Stimulated activated CD4-positive, alpha-beta T cell treated with anti-CD3 and anti-CD28 coated beads, TNF-alpha, amount 100 ng/mL, for 48 hours (primary cell): ENCODE measurements around the gene EPN3.

Experiments used
- DNase-seq, 3 donors: peaks; one replicate each; pipeline ENCODE4 v3.0.0-alpha.2; 2020; ENCODE audit warnings: low read depth in 3 of 3

Gene EPN3

DNA sequence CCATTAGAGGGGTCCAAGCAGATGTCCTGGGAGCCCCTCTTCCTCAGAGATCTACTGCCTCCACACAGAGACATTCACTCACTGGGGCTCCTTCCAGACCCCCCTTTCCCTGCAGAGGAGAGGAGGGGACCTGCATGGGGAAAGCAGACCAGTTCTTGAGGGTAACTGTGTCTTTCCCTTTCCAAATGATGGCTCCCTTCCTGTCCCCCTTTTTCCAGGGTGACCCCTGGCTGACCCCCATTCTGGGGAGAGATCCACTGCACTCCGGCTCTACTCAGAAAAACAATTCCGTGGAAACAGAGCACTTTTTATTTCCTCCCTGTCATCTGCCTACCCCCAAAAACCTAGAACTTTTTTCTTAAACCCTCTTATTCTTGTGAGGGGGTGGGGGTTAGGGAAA lies 34.4 kb downstream of the EPN3 start:
- no peak for DNase-seq

DNA sequence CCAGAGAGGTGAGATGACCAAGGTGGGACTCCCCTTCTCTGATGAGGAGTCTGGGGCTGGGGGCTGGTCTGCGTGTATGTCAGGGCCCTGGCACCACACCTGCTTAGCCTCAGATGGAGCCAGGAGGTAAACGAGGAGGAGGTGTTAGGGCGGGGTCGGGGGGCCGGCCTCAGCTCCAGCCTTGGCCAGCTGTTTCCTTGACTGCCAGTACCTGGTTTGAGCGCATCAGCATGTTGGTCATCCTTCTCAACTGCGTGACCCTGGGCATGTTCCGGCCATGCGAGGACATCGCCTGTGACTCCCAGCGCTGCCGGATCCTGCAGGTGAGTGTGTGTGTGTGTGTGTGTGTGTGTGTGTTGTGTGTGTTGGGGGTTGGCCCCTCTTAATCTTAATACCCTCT lies 36.1 kb downstream of the EPN3 start:
- DNase-seq = no peak

DNA sequence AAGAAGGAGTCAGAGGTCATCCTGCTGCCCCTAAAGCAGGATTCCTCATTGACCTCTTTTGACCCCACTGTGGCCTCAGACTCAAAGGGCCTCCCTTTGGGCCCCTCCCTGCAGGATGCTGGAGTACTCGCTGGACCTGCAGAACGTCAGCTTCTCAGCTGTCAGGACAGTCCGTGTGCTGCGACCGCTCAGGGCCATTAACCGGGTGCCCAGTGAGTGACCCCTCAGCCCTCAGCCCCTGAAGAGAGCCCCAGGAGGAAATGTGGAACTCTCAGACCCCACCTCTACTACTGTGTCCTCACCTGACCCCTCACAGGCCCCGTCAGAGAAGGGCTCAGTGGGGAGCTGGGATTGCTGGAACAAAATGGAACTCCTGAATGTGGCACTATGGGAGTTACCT lies 37.1 kb downstream of the EPN3 start:
- no peak for DNase-seq

GRCh38 chr17:50570032-50570431 lies 37.5 kb downstream of the EPN3 start:
- DNase-seq = no peak

DNA sequence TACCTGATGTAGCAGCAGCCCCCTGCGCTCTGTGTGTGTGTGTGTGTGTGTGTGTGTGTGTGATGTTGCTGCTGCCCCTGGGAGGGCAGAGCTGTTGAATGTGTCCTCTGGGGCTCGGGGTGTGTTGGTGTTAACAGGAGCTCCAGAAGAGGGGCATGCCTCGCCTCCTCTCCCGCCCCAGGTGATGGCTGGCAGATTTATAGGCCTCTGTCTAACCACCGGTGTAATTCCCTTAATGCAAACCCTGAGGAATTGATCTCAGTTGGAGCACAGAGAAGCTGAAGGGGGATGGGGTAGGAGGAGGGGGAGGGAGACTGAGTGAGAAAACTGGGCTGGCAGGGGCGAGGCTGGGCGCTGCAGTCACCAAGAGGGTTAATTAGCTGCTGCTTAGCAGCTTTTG lies 38.0 kb downstream of the EPN3 start:
- DNase-seq = no peak

- no peak for DNase-seq
Measured at GRCh38 chr17:50571681-50572080, 39.1 kb downstream of the EPN3 start.

- no peak for DNase-seq
Measured at GRCh38 chr17:50572541-50572940, 40.0 kb downstream of the EPN3 start.

DNA sequence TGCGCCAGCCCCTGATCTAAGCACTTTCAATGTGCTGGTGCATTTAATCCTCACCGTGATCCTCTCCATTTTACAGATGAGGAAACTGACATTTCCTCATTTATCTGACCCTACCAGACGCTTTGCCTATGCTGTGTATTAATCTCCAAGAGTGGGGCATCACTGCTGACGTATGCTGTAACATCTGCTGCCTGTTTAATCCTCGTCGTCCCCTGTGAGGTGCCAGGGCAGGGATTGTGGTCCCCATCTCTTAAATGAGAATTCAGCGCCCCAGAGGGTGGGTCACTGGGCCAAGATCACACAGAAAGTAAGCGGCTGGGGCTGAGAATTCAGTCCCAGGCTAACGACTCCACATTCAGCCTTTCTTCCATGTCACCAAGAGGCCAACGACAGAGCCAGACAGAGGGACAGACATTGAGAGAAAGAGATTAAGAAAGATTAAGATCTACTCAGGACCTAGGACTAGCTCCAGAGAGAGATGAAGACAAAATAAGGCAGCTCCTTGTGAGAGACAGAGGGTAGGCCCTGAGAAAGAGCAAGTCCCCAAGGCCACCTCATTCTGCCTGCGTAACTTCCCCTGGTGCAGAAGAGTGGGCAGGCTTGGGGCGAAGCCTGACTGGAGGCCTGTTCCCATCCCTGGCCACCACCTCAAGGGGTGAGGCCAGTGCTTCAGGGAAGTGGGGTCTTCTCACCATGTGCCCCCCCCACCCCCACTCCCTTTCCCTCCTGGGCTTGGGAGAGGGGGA lies 41.5 kb downstream of the EPN3 start:
- DNase-seq = no peak

- no peak for DNase-seq
Measured at GRCh38 chr17:50575581-50576210, 43.2 kb downstream of the EPN3 start.

GRCh38 chr17:50576864-50577263 lies 44.3 kb downstream of the EPN3 start:
- no peak for DNase-seq

DNA sequence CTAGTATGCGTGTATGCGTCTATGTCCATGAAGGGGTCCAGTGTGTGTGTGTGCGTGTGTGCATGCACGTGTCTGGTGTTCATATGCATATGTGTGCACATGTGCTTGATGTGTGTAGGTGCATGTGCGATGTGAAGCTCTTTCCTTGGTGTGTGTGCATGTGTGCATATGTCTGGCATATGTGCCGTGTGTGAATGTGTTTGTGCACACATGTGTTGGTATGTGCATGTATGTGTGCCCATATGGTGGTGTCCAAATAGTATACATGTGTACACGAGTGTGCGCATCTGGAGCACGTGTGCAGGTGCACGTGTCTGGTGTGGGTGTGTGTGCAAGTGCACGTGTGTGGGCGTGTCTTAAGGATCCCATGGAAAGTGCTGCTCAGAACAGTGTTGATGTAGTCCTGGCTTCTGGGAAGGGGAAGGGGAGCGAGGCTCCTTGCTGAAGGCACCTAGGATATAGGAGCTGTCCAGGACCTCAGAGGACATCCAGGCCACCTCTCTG lies 45.0 kb downstream of the EPN3 start:
- no peak for DNase-seq

DNA sequence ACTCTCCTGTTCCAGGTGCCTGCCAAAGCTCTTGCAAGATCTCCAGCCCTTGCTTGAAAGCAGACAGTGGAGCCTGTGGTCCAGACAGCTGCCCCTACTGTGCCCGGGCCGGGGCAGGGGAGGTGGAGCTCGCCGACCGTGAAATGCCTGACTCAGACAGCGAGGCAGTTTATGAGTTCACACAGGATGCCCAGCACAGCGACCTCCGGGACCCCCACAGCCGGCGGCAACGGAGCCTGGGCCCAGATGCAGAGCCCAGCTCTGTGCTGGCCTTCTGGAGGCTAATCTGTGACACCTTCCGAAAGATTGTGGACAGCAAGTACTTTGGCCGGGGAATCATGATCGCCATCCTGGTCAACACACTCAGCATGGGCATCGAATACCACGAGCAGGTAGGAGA lies 45.6 kb downstream of the EPN3 start:
- no peak for DNase-seq

DNA sequence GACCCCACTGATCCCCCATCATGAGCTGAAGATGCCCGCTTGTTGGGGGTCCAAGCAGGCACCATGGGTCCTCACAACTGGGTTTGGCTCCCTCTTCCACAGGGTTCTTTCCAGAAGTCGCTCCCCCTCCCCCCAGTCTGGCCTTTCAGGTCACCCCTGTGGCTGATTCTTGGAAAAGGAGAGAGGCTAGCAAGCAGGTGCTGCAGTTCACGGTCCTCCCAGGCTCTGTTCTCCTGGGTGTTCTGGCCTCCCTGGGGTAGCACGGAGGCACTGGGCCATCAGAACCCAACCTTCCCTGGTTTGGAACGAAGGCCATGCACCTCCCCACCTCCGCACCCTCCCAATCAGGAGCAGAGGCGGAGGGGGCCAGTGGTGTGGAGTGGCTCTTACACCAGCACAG lies 46.9 kb downstream of the EPN3 start:
- DNase-seq = no peak

GRCh38 chr17:50580646-50581045 lies 48.1 kb downstream of the EPN3 start:
- no peak for DNase-seq

GRCh38 chr17:50581316-50581715 lies 48.8 kb downstream of the EPN3 start:
- no peak for DNase-seq

GRCh38 chr17:50582741-50583140 lies 50.2 kb downstream of the EPN3 start:
- DNase-seq = no peak

- DNase-seq = no peak
Measured at GRCh38 chr17:50583641-50584040, 51.1 kb downstream of the EPN3 start.

GRCh38 chr17:50584116-50584515 lies 51.6 kb downstream of the EPN3 start:
- no peak for DNase-seq

DNA sequence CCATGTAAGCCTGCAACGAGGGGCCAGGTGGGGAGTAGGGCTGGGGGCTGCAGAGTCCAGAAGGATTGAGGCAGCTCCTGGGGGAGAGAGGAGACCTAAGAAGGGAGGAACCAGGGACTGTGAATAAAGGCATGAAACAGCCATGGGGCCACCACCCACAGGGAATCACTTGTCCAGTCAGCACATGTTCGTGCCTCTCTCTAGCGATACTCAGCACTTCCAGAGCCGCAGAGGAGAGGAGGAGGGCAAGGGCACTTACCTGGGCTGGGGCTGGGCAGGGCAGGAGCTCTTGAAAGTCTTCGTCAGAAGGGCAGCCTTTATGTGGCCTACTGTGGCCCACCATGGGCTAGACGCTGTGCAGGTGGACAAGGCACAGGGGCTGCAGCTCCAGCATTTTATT lies 52.2 kb downstream of the EPN3 start:
- DNase-seq = no peak

DNA sequence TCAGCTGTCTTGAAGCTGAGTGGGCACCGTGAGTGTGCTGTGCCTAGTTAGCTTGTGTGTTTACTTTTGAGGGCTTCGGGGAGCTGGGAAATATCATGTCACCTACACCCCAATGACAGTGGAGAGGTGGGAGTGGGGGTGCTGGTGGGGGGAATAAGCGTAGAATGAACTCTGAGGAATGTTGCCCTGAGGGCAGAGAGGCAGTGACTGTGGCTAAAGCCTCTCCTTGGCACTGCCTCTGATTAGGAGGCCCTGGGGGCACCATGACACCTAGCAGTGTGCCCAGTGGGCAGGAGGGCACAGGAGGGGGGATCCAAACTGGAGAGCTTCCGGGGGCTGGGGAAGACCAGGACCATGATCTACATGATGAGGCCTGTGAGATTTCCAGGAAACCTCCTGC lies 52.8 kb downstream of the EPN3 start:
- no peak for DNase-seq

DNA sequence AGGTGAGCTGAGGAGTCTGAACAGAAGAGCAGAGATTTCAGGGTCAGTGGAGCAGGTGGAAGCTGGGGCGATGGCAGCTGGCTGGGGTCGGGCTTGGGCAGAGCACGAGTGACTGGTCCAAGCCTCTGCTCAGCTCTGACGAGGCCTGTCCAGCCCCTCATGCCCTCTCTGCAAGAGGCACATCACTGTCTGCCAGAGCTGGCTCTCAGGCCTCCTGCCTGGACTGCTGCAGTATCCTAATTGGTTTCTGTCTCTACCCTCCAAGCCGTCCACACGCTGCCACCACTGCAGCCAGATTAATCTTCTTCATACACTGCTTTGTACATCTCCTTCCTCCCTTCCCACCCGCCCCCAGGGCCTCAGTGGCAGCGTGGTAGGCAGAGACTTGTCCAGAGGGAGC lies 53.4 kb downstream of the EPN3 start:
- no peak for DNase-seq

- no peak for DNase-seq
Measured at GRCh38 chr17:50586421-50587247, 54.1 kb downstream of the EPN3 start.

DNA sequence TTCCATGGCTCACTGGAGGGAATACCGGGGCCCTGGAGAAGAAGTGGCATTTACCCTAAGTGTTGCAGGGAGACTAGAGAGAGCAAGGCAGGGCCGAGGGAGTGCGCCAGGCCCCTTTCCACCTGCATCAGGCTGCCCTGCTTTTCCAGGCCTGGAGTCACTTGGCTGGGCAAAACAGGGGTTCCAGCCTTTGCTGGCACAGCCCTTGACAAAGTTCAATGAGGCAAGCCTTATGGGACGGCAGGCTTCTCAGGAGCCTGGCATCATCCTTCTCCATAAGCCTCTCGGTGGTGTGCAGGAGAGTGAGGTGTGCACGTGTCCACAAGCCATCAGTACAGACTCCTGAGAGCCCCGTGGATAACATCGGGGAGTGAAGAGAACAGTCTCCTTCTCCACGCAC lies 55.0 kb downstream of the EPN3 start:
- no peak for DNase-seq
